Middle frontal gyrus (tissue), 1 donor: Measurements from ENCODE around the gene RAB39B.
"Not testable (repeated sequence)": the region's sequence is repeated elsewhere in the genome, so short reads cannot be mapped to it uniquely, and the experiment has no call there.

Source experiments
- DNase-seq: peaks from one replicate; pipeline ENCODE4 v3.0.0-alpha.2; 2015; ENCODE audit warnings: low spot score; ENCODE audit errors: extremely low spot score

The RAB39B gene

GRCh38 chrX:155263854-155264628, at the start of gene RAB39B:
RAB39B (minus strand) TSS chrX:155264491; CDS start chrX:155264288, 203 bp downstream.
- DNase-seq: peak; percentile 42

GRCh38 chrX:155313766-155314165, 49.5 kb upstream of the RAB39B start:
- no peak for DNase-seq

GRCh38 chrX:155293771-155294170, 29.5 kb upstream of the RAB39B start:
- DNase-seq: no peak

- no peak for DNase-seq
Observed at GRCh38 chrX:155279873-155280272, 15.6 kb upstream of the RAB39B start.

GRCh38 chrX:155270969-155271368, 6.7 kb upstream of the RAB39B start:
- DNase-seq: no peak

GRCh38 chrX:155267995-155268394, 3.7 kb upstream of the RAB39B start:
- DNase-seq: not testable (repeated sequence)

GRCh38 chrX:155266439-155266838, 2.1 kb upstream of the RAB39B start:
- DNase-seq: no peak

GRCh38 chrX:155262970-155263754, 1.1 kb downstream of the RAB39B start:
- no peak for DNase-seq

GRCh38 chrX:155259752-155260151, 4.5 kb downstream of the RAB39B start:
- no peak for DNase-seq

GRCh38 chrX:155251391-155251790, 12.9 kb downstream of the RAB39B start:
- DNase-seq: no peak

GRCh38 chrX:155247497-155247896, 16.8 kb downstream of the RAB39B start:
- no peak for DNase-seq

GRCh38 chrX:155246748-155247147, 17.5 kb downstream of the RAB39B start:
- DNase-seq: no peak

- DNase-seq: no peak
Observed at GRCh38 chrX:155242300-155242699, 22.0 kb downstream of the RAB39B start.

- no peak for DNase-seq
Observed at GRCh38 chrX:155237719-155238118, 26.6 kb downstream of the RAB39B start.

- no peak for DNase-seq
Observed at GRCh38 chrX:155235891-155236290, 28.4 kb downstream of the RAB39B start.

GRCh38 chrX:155231163-155231562, 33.1 kb downstream of the RAB39B start:
- DNase-seq: no peak

- no peak for DNase-seq
Observed at GRCh38 chrX:155225774-155226173, 38.5 kb downstream of the RAB39B start.

- not testable (repeated sequence) for DNase-seq
Observed at GRCh38 chrX:155223746-155224145, 40.5 kb downstream of the RAB39B start.

GRCh38 chrX:155221351-155221750, 42.9 kb downstream of the RAB39B start:
- DNase-seq: no peak

GRCh38 chrX:155218777-155219176, 45.5 kb downstream of the RAB39B start:
- DNase-seq: no peak

- no peak for DNase-seq
Observed at GRCh38 chrX:155216940-155217440, 47.3 kb downstream of the RAB39B start.

GRCh38 chrX:155216179-155216939, 47.9 kb downstream of the RAB39B start, which contains the start of gene VBP1:
VBP1 (plus strand) TSS chrX:155216460; CDS start chrX:155216483, 23 bp downstream.
- peak; percentile 85 for DNase-seq
